NCI-H524 treated with DMSO at 0.1 percent for 48 hours (cell line): Measurements from ENCODE around the gene HDDC3.

Experiments
- DNase-seq: peaks from one replicate; lab custom pipeline; 2025; lab: John Stamatoyannopoulos, UW

HDDC3 gene

GRCh38 chr15:90953947-90954711 lies 21.8 kb upstream of the HDDC3 start:
- no peak for DNase-seq

GRCh38 chr15:90952901-90953677 lies 20.7 kb upstream of the HDDC3 start:
- DNase-seq, result no peak

- DNase-seq, result no peak
These were observed 18.3 kb upstream of the HDDC3 start for GRCh38 chr15:90950676-90951075.

- DNase-seq, result no peak
These were observed 17.8 kb upstream of the HDDC3 start for GRCh38 chr15:90949979-90950675.

- DNase-seq, result no peak
These were observed 16.2 kb upstream of the HDDC3 start for GRCh38 chr15:90948506-90948905.

GRCh38 chr15:90947577-90948357 lies 15.4 kb upstream of the HDDC3 start:
- no peak for DNase-seq

- no peak for DNase-seq
These were observed 14.7 kb upstream of the HDDC3 start for GRCh38 chr15:90946941-90947576.

- no peak for DNase-seq
These were observed 14.2 kb upstream of the HDDC3 start for GRCh38 chr15:90946538-90946937.

GRCh38 chr15:90945091-90945490 lies 12.7 kb upstream of the HDDC3 start:
- DNase-seq, result no peak

GRCh38 chr15:90942354-90943120 lies 10.2 kb upstream of the HDDC3 start:
- no peak for DNase-seq

- no peak for DNase-seq
These were observed 8.7 kb upstream of the HDDC3 start for GRCh38 chr15:90941038-90941437.

- DNase-seq, result no peak
These were observed 7.4 kb upstream of the HDDC3 start for GRCh38 chr15:90939756-90940155.

GRCh38 chr15:90938261-90938660 lies 5.9 kb upstream of the HDDC3 start:
- DNase-seq, result no peak

GRCh38 chr15:90936823-90937222 lies 4.5 kb upstream of the HDDC3 start:
- no peak for DNase-seq

- peak; percentile 49 for DNase-seq
These were observed 2.8 kb upstream of the HDDC3 start, which contains the start of gene UNC45A for GRCh38 chr15:90934949-90935751. TSS of gene UNC45A (plus strand) at chr15:90935285. CDS start at chr15:90935325, 40 bp downstream.

GRCh38 chr15:90934256-90934948 lies 2.1 kb upstream of the HDDC3 start:
- peak; percentile 64 for DNase-seq

- DNase-seq, result no peak
These were observed 952 bp upstream of the HDDC3 start for GRCh38 chr15:90933301-90933700.

- DNase-seq, result no peak
These were observed 277 bp upstream of the HDDC3 start for GRCh38 chr15:90932660-90932991.

- peak; percentile 60 for DNase-seq
These were observed 848 bp downstream of the HDDC3 start for GRCh38 chr15:90931575-90931827.
